HUES6 (cell line): ENCODE measurements around the gene USP24.

Experiments used
- H3K27ac ChIP-seq: 2 replicates; pipeline ENCODE4 v1.7.0; 2013; ENCODE audit warnings: low read depth, mild to moderate bottlenecking, low read length, inconsistent platforms
- H3K27me3 ChIP-seq: 2 replicates; pipeline ENCODE4 v1.6.1; 2013; ENCODE audit warnings: low read length; ENCODE audit not compliant: control insufficient read depth, insufficient read depth
- H3K36me3 ChIP-seq: 2 replicates; pipeline ENCODE4 v1.6.1; 2013; ENCODE audit warnings: low read length; ENCODE audit not compliant: control insufficient read depth, insufficient read depth
- H3K4me1 ChIP-seq: 2 replicates; pipeline ENCODE4 v1.6.1; 2013; ENCODE audit warnings: low read length; ENCODE audit not compliant: control insufficient read depth, insufficient read depth
- H3K4me3 ChIP-seq: 2 replicates; pipeline ENCODE4 v1.5.1; 2013; ENCODE audit warnings: low read depth, low read length
- H3K9ac ChIP-seq: one replicate; pipeline ENCODE4 v1.6.1; 2013; ENCODE audit warnings: mild to moderate bottlenecking, low read length
- H3K9me3 ChIP-seq: 2 replicates; pipeline ENCODE4 v1.6.1; 2013; ENCODE audit warnings: low read depth, low read length; ENCODE audit not compliant: control insufficient read depth, insufficient read depth

The USP24 gene

GRCh38 chr1:55215194-55216021, at the start of gene USP24:
Gene USP24 (minus strand): TSS chr1:55215364. CDS start chr1:55215113, 251 bp downstream.
- Histone ChIP-seq H3K27me3 (peaks cover 4% of the 10 kb centered on the region; the same call in 1 of the 2 replicates), H3K36me3 (no peaks in the 10 kb centered on the region), H3K9ac (peak within 1 kb of the TSS; percentile 98), H3K4me1 (peaks cover 42% of the 10 kb centered on the region), H3K27ac (peak within 1 kb of the TSS; percentile 88), H3K4me3 (peak within 1 kb of the TSS; percentile 92), H3K9me3 (no peaks in the 10 kb centered on the region)

- Histone ChIP-seq H3K36me3 (no peaks in the 10 kb centered on the region), H3K27me3 (no peaks in the 10 kb centered on the region), H3K9me3 (no peaks in the 10 kb centered on the region), H3K27ac (no peak overlapping the region), H3K9ac (no peak overlapping the region), H3K4me1 (peaks cover 4% of the 10 kb centered on the region; the same call in 1 of the 2 replicates), H3K4me3 (no peak overlapping the region)
Measured at GRCh38 chr1:55262822-55263221, 47.7 kb upstream of the USP24 start.

DNA sequence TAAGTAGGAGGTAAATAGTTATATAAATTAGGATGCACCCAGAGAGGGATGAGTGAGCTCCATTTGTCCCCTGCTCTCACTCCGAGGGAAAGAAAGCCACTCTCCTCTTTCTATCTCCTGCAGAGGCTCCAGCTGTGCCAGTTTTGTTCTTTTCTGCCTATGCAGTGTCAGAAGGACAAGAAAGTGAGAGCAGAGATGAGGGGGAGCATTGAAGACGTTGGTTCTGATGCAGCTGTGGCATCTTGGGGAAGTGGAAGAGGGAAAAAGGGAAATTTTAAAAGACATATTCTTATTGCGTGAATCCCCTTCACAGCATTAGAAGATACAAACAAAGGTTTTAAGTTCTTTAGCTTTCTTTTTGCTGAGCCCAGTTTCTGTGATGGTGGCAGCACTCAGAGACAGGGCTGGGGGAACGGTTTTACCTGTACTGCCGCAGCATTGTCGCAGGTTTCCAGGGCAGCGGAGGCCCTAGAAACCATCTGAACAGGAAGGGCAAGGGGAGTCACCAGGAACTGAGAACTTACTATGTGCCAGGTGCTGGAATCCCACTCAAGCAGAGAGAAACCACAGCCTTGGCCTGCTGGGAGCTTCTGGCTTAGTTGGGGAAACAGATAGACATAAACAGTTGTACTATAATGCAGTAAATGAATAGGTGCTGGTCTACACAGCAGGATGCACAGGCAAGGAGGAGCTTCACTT, 44.9 kb upstream of the USP24 start:
- Histone ChIP-seq H3K4me3 (no peak overlapping the region), H3K27ac (no peak overlapping the region), H3K9ac (no peak overlapping the region), H3K36me3 (no peaks in the 10 kb centered on the region), H3K27me3 (no peaks in the 10 kb centered on the region), H3K4me1 (no peaks in the 10 kb centered on the region), H3K9me3 (no peaks in the 10 kb centered on the region)

DNA sequence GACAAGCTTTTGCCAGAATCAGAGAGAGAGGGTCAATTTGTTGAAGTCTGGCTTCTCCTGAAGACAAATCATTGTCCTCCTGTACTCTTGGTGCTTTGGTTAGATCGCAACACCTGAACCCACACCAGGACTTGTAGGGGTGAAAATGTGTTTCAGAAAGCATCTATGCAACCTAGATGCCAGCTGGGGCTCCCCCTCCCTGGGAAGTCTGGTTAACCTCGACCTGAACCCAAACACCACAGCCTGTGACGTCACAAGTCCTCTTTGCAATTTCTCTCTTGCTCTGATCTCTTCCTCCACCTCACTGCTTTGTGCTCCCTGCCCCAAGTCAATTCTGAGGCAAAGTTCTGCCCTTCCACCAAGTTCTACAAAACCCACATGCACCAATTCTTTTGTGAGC, 42.8 kb upstream of the USP24 start:
- no peaks in the 10 kb centered on the region for H3K4me1 ChIP-seq
- no peaks in the 10 kb centered on the region for H3K9me3 ChIP-seq
- H3K9ac ChIP-seq, result no peak overlapping the region
- H3K36me3 ChIP-seq, result no peaks in the 10 kb centered on the region
- H3K27me3 ChIP-seq, result no peaks in the 10 kb centered on the region
- no peak overlapping the region for H3K4me3 ChIP-seq
- H3K27ac ChIP-seq, result no peak overlapping the region

DNA sequence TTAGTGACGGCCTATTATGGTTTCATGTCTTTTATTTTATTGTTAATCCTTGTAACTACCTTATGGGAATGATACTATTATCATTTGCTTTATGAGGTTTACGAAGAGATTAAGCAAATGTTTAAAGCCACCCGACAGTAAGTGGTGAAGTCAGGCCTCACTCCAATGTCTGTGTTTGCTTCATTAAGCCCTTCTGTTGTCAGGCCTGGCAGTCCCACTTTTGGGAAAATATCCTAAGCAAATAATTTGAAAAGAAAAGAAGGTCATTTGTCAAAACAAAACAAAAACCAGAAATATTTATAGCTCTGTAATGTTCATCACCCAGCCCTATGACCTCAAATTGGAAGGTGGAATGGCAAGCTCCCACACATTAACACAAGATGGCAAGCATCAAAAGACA, 40.7 kb upstream of the USP24 start:
- Histone ChIP-seq H3K4me3 (no peak overlapping the region), H3K27me3 (no peaks in the 10 kb centered on the region), H3K9ac (no peak overlapping the region), H3K4me1 (no peaks in the 10 kb centered on the region), H3K27ac (no peak overlapping the region), H3K9me3 (no peaks in the 10 kb centered on the region), H3K36me3 (no peaks in the 10 kb centered on the region)

- Histone ChIP-seq H3K36me3 (no peaks in the 10 kb centered on the region), H3K9me3 (no peaks in the 10 kb centered on the region), H3K9ac (no peak overlapping the region), H3K27me3 (no peaks in the 10 kb centered on the region), H3K4me3 (no peak overlapping the region), H3K4me1 (no peaks in the 10 kb centered on the region), H3K27ac (no peak overlapping the region)
Measured at GRCh38 chr1:55252942-55253589, 37.9 kb upstream of the USP24 start.

GRCh38 chr1:55250399-55251075, 35.4 kb upstream of the USP24 start:
- Histone ChIP-seq H3K27ac (no peak overlapping the region), H3K36me3 (no peaks in the 10 kb centered on the region), H3K9me3 (no peaks in the 10 kb centered on the region), H3K4me3 (no peak overlapping the region), H3K27me3 (no peaks in the 10 kb centered on the region), H3K9ac (no peak overlapping the region), H3K4me1 (peaks cover 9% of the 10 kb centered on the region)

DNA sequence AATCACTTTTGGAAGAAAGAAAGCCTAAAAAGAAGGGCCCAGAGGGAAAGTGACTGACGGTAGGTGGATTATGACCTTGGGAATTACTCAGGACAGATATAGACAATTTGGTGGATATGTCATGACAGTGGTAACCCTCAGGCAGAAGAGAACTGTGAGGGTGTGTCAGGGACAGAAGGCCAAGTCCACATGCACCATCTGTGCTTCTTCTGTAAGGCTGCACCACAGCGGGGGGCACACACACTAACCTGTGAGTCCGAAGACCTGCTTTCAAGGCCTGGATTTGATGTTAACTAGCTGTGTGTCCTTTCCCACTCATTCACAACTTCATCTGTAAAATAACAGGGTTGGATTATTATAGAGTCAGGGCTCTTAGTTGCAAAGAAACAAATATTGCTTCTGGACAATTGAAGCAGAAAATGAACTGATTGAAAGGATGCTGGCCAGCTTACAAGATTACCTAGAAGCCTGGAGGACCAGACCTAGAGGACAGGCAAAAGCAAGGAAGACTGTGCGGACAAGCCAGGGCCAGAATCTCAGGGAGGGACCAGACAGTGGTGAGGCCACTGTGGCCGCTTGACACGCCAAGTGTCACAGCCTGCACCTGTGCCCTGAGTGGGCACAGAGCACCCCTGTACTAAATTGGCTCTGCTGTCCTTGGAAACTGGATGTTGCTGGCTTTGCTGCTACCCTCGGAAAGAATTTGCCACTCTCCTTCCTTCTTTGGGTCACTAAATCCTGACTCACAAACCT, 34.7 kb upstream of the USP24 start:
- no peak overlapping the region for H3K9ac ChIP-seq
- H3K36me3 ChIP-seq, result no peaks in the 10 kb centered on the region
- peaks cover 9% of the 10 kb centered on the region for H3K4me1 ChIP-seq
- no peaks in the 10 kb centered on the region for H3K27me3 ChIP-seq
- H3K27ac ChIP-seq, result no peak overlapping the region
- H3K9me3 ChIP-seq, result no peaks in the 10 kb centered on the region
- H3K4me3 ChIP-seq, result no peak overlapping the region

- H3K9me3 ChIP-seq, result no peaks in the 10 kb centered on the region
- no peaks in the 10 kb centered on the region for H3K27me3 ChIP-seq
- H3K36me3 ChIP-seq, result no peaks in the 10 kb centered on the region
- H3K4me3 ChIP-seq, result no peak overlapping the region
- peaks cover 9% of the 10 kb centered on the region for H3K4me1 ChIP-seq
- no peak overlapping the region for H3K27ac ChIP-seq
- H3K9ac ChIP-seq, result no peak overlapping the region
Measured at GRCh38 chr1:55246896-55247295, 31.7 kb upstream of the USP24 start.

GRCh38 chr1:55246331-55246730, 31.2 kb upstream of the USP24 start:
- no peak overlapping the region for H3K27ac ChIP-seq
- H3K27me3 ChIP-seq, result no peaks in the 10 kb centered on the region
- no peaks in the 10 kb centered on the region for H3K9me3 ChIP-seq
- no peaks in the 10 kb centered on the region for H3K36me3 ChIP-seq
- no peak overlapping the region for H3K4me3 ChIP-seq
- H3K4me1 ChIP-seq, result peaks cover 9% of the 10 kb centered on the region
- H3K9ac ChIP-seq, result no peak overlapping the region
